RPMI7951 (cell line): ENCODE measurements around the gene ZBTB6. TPM values are rescaled to one million over a fixed set of nuclear protein-coding genes. Genes with fewer than 3 reads are reported as not detected.
A peak's percentile ranks its signal among the peaks of the same experiment; 100 is the strongest.

Experiments
- DNase-seq: peaks from one replicate; pipeline ENCODE4 v3.0.0-alpha.2; 2012; ENCODE audit warnings: low read depth
- total RNA-seq: library from RNA; depleted of rRNA; stranded (reverse); fragments of >200 nt; shearing (Covaris generic); gene quantifications from 2 replicates; pipeline ENCODE4 v1.2.3, GENCODE V29; 2014; rRNA removed

ZBTB6 gene, protein sequence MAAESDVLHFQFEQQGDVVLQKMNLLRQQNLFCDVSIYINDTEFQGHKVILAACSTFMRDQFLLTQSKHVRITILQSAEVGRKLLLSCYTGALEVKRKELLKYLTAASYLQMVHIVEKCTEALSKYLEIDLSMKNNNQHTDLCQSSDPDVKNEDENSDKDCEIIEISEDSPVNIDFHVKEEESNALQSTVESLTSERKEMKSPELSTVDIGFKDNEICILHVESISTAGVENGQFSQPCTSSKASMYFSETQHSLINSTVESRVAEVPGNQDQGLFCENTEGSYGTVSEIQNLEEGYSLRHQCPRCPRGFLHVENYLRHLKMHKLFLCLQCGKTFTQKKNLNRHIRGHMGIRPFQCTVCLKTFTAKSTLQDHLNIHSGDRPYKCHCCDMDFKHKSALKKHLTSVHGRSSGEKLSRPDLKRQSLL
- 8.3 and 11.7 TPM in 2 replicates for total RNA-seq

GRCh38 chr9:122912964-122913673 lies at the start of gene ZBTB6:
Gene ZBTB6 (minus strand): TSS chr9:122913323. CDS start chr9:122912072, 1,251 bp downstream.
- DNase-seq = peak; percentile 86

DNA sequence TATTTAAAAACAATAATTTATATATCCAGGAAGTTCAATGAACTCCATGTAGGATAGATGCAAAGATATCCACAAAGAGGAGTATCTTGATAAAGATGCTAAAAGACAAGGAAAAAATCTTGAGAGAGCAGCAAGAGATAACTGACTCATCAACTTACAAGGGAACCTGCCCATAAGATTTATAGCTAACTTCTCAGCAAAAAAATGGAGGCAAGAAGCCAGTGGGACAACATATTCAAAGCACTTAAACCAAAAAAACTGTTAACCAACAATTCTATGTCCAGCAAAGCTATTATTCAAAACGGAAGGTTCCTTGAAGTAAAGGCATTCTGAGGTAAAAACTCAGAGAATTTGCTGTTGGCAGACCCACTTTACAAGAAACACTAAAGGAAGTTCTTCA lies 48.0 kb upstream of the ZBTB6 start:
- no peak for DNase-seq

- DNase-seq = no peak
Measured at GRCh38 chr9:122955961-122956360, 42.8 kb upstream of the ZBTB6 start.

GRCh38 chr9:122954253-122954691 lies 41.1 kb upstream of the ZBTB6 start:
- no peak for DNase-seq

GRCh38 chr9:122951056-122951455 lies 37.9 kb upstream of the ZBTB6 start:
- no peak for DNase-seq

- no peak for DNase-seq
Measured at GRCh38 chr9:122950263-122950662, 37.1 kb upstream of the ZBTB6 start.

DNA sequence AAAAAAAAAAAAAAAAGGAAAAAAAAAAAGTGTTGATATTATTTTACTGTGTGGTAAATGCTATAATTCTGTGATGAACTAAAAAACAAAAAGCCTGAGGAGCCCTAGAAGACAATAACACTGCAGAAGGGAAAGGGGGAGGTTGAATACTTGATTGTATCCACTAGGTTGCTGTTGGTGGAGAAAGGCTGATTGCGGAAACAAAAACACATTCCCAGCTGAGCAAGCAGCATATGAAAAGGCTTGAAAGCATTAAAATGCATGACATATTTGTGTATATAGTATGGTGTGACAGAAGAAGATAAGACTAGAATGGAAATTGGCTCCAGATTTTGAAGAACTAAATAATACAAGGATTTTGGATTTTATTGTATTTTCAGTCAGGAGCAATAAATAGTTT lies 36.6 kb upstream of the ZBTB6 start:
- no peak for DNase-seq

DNA sequence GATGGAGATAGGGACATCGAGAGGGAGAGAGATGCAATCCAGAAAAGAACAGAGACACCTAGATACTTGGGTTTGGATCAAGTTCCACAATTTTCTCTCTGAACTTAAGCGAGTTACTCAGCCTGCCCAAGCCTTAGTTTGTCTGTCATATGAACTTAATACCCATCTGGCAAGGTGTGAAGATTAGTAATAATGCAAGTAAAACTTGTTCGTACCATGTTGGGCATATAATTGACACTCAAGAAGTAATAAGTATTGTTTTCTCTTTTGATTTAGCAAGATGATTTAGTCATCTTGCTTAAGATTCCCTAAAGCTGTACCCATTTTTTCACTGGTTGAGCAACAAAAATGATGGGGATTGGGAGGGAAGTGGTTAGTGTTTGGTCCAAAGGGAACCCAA lies 35.2 kb upstream of the ZBTB6 start:
- DNase-seq = no peak

DNA sequence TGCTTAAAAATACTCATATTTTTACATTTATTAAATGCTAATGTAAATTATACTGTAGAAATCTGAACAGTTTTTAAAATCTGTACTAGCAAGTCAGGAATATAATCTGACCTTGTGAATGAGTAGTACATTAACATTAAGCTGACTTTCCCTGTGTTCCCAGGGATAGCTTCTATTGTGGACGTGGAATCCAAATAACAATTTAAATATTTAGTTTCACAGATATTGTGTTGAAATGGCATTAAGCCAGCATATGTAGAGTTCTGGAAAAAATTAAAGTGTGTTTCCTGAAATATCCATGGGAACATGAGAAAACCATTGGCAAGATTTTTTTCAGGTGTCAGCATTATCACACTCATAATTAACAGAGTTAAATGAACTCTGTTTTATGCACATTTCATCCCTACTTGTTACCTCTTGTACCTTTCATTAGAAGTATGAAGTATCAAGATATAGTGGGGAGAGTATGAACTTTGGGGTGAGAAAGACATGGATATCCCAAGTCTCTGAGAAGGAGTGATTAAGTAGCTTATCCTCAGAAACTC lies 33.4 kb upstream of the ZBTB6 start:
- DNase-seq = no peak

GRCh38 chr9:122944960-122945888 lies 32.1 kb upstream of the ZBTB6 start:
- no peak for DNase-seq

DNA sequence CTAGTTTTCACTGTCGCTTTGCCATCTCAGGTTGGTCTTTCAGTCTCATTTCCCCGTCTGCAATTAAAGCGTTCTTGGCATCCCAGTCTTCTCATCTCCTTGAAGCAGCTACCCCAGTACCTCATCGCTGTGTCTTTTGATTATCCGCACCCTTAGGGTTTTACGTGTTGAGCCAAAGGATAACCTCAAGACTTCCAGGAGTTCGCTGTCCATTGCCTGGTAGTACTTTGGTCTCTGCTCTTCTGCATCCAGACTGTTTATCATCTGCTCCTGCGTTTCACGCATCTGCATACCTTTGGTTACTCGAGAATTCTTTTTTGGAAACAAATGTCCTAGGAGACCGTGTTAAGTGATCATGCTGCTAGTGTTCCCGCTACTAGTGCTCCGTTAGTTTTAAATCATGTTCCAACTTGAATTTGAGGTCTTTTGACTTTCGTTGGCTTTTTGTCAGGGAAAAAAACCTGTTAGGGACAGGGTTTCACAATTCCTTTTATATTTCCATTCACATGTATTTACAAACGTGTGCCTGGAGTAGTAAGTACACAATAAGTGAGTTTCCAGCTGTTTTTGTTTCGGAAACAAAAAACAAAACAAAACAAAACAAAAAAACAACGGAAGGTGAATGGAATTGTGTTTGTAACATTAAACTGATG lies 28.6 kb upstream of the ZBTB6 start:
- DNase-seq = peak; percentile 28

- peak; percentile 96 for DNase-seq
Measured at GRCh38 chr9:122940749-122941581, 27.8 kb upstream of the ZBTB6 start, which contains the start of gene RABGAP1. Gene RABGAP1 (plus strand): TSS chr9:122941020. CDS start chr9:122957060, 16,040 bp downstream.

GRCh38 chr9:122940454-122940748 lies 27.3 kb upstream of the ZBTB6 start:
- no peak for DNase-seq

- no peak for DNase-seq
Measured at GRCh38 chr9:122939601-122940000, 26.5 kb upstream of the ZBTB6 start.

DNA sequence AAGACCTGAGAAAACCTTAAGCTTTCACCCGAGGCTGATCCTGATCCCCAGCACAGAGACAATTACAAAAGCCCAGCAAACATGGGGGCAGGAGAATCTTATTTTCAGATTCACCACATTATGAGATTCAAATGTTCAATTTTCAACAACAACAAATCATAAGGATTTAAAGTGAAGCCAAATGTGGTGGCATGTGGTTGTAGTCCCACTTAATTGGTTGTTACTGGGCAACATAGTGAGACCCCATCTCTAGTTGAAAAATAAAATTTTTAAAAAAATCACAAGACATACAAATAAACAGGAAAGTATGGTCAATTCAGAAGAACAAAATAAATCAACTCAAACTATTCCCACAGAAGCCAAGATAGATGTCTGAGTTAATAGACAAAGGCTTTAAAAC lies 23.8 kb upstream of the ZBTB6 start:
- no peak for DNase-seq

- no peak for DNase-seq
Measured at GRCh38 chr9:122936464-122936863, 23.3 kb upstream of the ZBTB6 start.

DNA sequence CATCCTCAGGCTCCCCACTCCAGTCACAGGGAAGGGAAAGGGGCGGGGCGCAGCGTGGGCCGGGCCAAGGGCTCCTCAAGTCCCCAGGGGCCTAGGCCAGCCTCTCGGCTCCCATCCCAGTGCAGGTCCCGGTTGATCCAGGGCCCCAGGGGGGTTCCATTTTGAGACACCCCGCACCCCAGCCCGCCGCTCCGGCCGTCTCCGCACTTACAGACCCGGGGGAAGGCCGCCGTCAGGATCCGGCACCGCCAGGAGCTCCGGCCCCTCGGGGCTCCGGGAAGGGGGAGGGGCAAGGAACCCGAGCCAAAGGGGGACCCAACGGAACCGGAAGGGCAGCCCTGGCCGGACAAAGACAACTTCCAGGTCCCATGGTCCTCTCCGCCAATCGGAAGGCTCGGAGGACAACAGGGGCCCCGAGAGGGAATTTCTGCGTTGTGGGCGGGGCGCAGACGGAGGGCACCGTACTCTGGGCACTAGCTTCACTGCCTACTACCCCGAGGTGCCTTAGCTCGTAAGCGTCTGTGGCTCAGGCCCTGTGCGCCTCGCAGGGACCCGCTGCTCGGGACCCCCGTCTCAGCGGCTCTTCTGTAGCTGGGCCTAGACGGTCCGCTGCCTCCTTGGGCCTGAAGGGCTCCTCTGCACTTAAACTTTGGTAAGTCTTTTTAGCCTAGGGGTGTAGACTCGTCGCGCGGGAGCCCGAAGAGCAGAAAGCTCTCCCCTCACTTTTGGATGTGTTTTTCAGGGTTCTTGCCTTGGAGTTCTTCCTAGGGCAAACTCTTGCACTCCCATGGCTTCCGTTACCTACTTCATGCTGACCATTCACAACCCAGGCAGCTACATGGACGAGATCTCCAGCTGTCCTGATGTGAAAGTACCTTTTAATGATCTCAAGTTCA lies 18.4 kb upstream of the ZBTB6 start, which contains the start of gene ZBTB26:
Gene ZBTB26 (minus strand): TSS at position 287 of the 896 bp plus-strand sequence. CDS start 11,578 bp downstream, outside the sequence.
- peak; percentile 93 for DNase-seq

DNA sequence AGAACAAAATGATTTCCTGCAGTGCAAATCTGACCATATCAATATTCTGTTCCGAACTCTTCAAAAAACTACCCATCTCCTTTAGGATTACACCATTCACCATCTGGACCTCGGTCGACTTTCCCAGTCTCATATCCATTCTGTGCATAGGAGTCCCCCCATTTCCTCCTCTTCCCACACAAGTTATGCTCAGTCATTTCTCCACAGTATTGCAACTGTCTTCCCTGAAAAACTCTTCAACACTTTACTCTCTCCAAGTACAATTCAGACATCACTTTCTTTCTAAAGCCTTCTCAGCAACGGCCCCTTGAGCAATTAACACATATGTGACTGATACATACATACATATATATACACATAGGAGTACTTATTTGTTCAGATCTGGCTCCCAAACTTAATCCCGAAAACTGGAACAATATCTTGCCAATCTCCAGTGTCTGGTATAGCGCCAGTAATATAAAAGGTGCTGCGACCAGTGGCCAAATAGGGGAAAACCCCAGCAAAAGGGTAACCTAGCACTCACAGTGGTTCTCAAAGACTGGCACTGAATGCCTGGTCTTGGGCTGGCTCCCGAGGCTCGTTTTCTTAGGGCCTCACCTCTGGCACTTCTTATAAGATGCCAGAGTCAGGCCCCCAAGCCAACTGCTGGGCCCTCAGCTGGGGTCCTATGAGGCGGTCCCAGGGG lies 17.6 kb upstream of the ZBTB6 start:
- no peak for DNase-seq
